ENCODE data around the gene KPNB1. TPM values are rescaled to one million over a fixed set of nuclear protein-coding genes. Genes with fewer than 3 reads are reported as not detected.
"Not testable (repeated sequence)": the region's sequence is repeated elsewhere in the genome, so short reads cannot be mapped to it uniquely, and the experiment has no call there.

The KPNB1 gene
- total RNA-seq, 2 donors from 2014 or later = 148 to 239 TPM

GRCh38 chr17:47675380-47676198, 25.9 kb downstream of the KPNB1 start:
- H3K27me3 ChIP-seq (replicated peaks; ENCODE audit: insufficient read depth) = no peaks in the 10 kb centered on the region
- no peak overlapping the region for H3K27ac ChIP-seq
- 100% methylated on average over 2 of the region's 2 CpGs for WGBS
- intact Hi-C loops (cut with DNase I) = no loop called here
- H3K9me3 ChIP-seq = no peaks in the 10 kb centered on the region
- H3K36me3 ChIP-seq = peaks cover 0 to 20% of the 10 kb centered on the region in 2 donors
- TF ChIP-seq, protein P1, sequence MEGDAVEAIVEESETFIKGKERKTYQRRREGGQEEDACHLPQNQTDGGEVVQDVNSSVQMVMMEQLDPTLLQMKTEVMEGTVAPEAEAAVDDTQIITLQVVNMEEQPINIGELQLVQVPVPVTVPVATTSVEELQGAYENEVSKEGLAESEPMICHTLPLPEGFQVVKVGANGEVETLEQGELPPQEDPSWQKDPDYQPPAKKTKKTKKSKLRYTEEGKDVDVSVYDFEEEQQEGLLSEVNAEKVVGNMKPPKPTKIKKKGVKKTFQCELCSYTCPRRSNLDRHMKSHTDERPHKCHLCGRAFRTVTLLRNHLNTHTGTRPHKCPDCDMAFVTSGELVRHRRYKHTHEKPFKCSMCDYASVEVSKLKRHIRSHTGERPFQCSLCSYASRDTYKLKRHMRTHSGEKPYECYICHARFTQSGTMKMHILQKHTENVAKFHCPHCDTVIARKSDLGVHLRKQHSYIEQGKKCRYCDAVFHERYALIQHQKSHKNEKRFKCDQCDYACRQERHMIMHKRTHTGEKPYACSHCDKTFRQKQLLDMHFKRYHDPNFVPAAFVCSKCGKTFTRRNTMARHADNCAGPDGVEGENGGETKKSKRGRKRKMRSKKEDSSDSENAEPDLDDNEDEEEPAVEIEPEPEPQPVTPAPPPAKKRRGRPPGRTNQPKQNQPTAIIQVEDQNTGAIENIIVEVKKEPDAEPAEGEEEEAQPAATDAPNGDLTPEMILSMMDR (IDR thresholded peaks at IDR 0.05) = no peak
- TF ChIP-seq POLR2AphosphoS5 (IDR thresholded peaks at IDR 0.05) (no peak), POLR2A (IDR thresholded peaks at IDR 0.05) (no peak)
- no peaks in the 10 kb centered on the region for H3K4me1 ChIP-seq (replicated peaks)
- no peak overlapping the region for H3K4me3 ChIP-seq
- no peak for DNase-seq (ENCODE audit: low spot score)

- Histone ChIP-seq H3K36me3 (peaks cover 0 to 20% of the 10 kb centered on the region in 2 donors), H3K27me3 (replicated peaks; ENCODE audit: insufficient read depth) (no peaks in the 10 kb centered on the region), H3K27ac (no peak overlapping the region), H3K4me3 (no peak overlapping the region), H3K4me1 (replicated peaks) (no peaks in the 10 kb centered on the region), H3K9me3 (no peaks in the 10 kb centered on the region)
- 72% methylated on average over 4 of the region's 4 CpGs for WGBS
- no peak for DNase-seq (ENCODE audit: low spot score)
- intact Hi-C loops (cut with DNase I) = no loop called here
- TF ChIP-seq, protein P1 (IDR thresholded peaks at IDR 0.05) = no peak
- TF ChIP-seq POLR2AphosphoS5 (IDR thresholded peaks at IDR 0.05) = no peak
- no peak for TF ChIP-seq POLR2A (IDR thresholded peaks at IDR 0.05)
Measured at GRCh38 chr17:47676199-47676472, 26.4 kb downstream of the KPNB1 start.

- intact Hi-C loops (cut with DNase I) = no loop called here
- H3K4me1 ChIP-seq (replicated peaks) = no peaks in the 10 kb centered on the region
- H3K9me3 ChIP-seq = no peaks in the 10 kb centered on the region
- 43% methylated on average over 7 of the region's 7 CpGs for WGBS
- H3K27ac ChIP-seq = no peak overlapping the region
- DNase-seq (ENCODE audit: low spot score) = no peak
- peaks cover 0 to 20% of the 10 kb centered on the region in 2 donors for H3K36me3 ChIP-seq
- TF ChIP-seq POLR2A (IDR thresholded peaks at IDR 0.05) = no peak
- TF ChIP-seq POLR2AphosphoS5 (IDR thresholded peaks at IDR 0.05) = no peak
- TF ChIP-seq, protein P1 (IDR thresholded peaks at IDR 0.05) = no peak
- H3K27me3 ChIP-seq (replicated peaks; ENCODE audit: insufficient read depth) = no peaks in the 10 kb centered on the region
- H3K4me3 ChIP-seq = no peak overlapping the region
Measured at GRCh38 chr17:47676510-47677165, 26.9 kb downstream of the KPNB1 start.

GRCh38 chr17:47678196-47678595, 28.5 kb downstream of the KPNB1 start:
- TF ChIP-seq POLR2A (IDR thresholded peaks at IDR 0.05) = no peak
- TF ChIP-seq POLR2AphosphoS5 (IDR thresholded peaks at IDR 0.05) = no peak
- TF ChIP-seq, protein P1 (IDR thresholded peaks at IDR 0.05) = no peak
- DNase-seq (ENCODE audit: low spot score) = no peak
- no peak overlapping the region for H3K4me3 ChIP-seq
- H3K27me3 ChIP-seq (replicated peaks; ENCODE audit: insufficient read depth) = no peaks in the 10 kb centered on the region
- H3K27ac ChIP-seq = no peak overlapping the region
- no peaks in the 10 kb centered on the region for H3K4me1 ChIP-seq (replicated peaks)
- no peaks in the 10 kb centered on the region for H3K9me3 ChIP-seq
- WGBS = 77% methylated on average over 7 of the region's 7 CpGs
- peaks cover 0 to 10% of the 10 kb centered on the region in 2 donors for H3K36me3 ChIP-seq
- intact Hi-C loops (cut with DNase I) = no loop called here

DNA sequence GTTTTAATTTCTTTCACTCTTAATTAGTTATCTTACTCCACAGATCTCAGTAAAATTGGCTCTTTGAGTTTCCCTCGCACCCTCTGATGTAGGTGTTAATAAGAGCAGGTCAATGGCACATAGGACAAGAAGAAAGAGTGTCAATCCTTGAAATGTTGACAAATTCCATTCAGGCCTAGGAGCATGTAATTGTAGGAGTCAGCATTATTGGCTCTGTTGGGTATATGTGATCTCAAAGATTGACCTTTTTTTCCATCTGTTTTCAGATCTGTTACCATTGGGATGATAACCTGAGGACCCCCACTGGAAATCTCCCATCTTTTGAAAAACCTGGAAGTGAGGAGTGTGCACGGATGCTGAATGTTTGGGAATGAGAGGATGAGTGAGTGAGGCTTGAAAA, 32.4 kb downstream of the KPNB1 start:
- Histone ChIP-seq H3K9me3 (no peaks in the 10 kb centered on the region), H3K36me3 (peaks cover 0 to 9% of the 10 kb centered on the region in 2 donors), H3K4me3 (no peak overlapping the region), H3K27me3 (replicated peaks; ENCODE audit: insufficient read depth) (no peaks in the 10 kb centered on the region), H3K4me1 (replicated peaks) (no peaks in the 10 kb centered on the region), H3K27ac (no peak overlapping the region)
- intact Hi-C loops (cut with DNase I) = no loop called here
- DNase-seq (ENCODE audit: low spot score) = no peak
- 92% methylated on average over 2 of the region's 2 CpGs for WGBS
- TF ChIP-seq POLR2AphosphoS5 (IDR thresholded peaks at IDR 0.05) (no peak), POLR2A (IDR thresholded peaks at IDR 0.05) (no peak)
- TF ChIP-seq, protein P1 (IDR thresholded peaks at IDR 0.05) = no peak

DNA sequence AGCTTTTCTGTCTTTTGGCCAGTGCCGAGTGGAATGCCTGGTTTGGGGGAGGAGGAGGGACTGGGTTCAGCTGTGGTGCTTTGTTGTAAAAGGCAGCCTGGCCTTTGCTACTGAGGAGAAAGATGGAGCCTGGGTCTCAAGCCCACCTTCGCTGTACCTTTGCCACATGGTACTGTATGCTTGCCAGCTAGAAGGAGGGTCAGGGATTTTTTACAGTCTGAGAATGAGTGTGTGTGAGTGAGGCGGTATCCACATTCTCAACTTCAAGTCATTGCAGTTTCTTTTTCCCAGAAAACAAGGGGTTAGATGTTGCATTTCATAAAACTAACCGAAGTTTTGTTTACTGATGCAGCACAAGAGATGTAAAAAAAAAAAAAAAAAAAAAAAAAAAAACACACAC, 33.0 kb downstream of the KPNB1 start:
- 71% methylated on average over 4 of the region's 4 CpGs for WGBS
- H3K27me3 ChIP-seq (replicated peaks; ENCODE audit: insufficient read depth); H3K9me3 ChIP-seq; H3K4me1 ChIP-seq (replicated peaks); H3K27ac ChIP-seq; intact Hi-C loops (cut with DNase I); H3K36me3 ChIP-seq; H3K4me3 ChIP-seq; DNase-seq (ENCODE audit: low spot score): not testable (repeated sequence)

Measured in prostate gland (tissue), 2 donors.